HCT116 (cell line): ENCODE measurements around the gene SH3D19. TPM values are rescaled to one million over a fixed set of nuclear protein-coding genes. Genes with fewer than 3 reads are reported as not detected.

Experiments
- ATAC-seq: fragments of 200-7000 bp; cut with Tn5 transposase; 2 replicates; pipeline ENCODE4 v1.9.1; 2020; ENCODE audit warnings: mild to moderate bottlenecking, moderate library complexity
- BruUV-seq: library from RNA; stranded (reverse); fragments of 400-500 nt; replicated peaks from 2 replicates; lab custom pipeline; 2021; lab: Mats Ljungman, UMichigan
- CTCF ChIA-PET: fragments of 300-600 bp; sonication (Branson Sonifier 250); formaldehyde crosslinking; loops from one replicate; lab custom pipeline; 2021; ENCODE audit warnings: antibody characterized with exemption; lab: Charles Lee
- POLR2A ChIA-PET: fragments of 300-600, 350-600 bp; sonication (Branson Sonifier 250); formaldehyde crosslinking; loops from one replicate; lab custom pipeline; 2021; ENCODE audit warnings: antibody characterized with exemption; lab: Charles Lee
- RAD21 ChIA-PET, 2 experiments: fragments of 300-600 bp; sonication (Branson Sonifier 250); formaldehyde crosslinking; loops; one replicate each; lab custom pipeline; 2023; ENCODE audit warnings: low total read pairs in 2 of 2; ENCODE audit not compliant: uncharacterized antibody in 2 of 2, unreplicated experiment in 2 of 2, low non-redundant PET in 1 of 2; lab: Charles Lee
- DNase-seq: peaks from one replicate; pipeline ENCODE4 v3.0.0-alpha.2; 2010; ENCODE audit warnings: low read depth, low spot score
- H2AFZ ChIP-seq: fragments of 200-600 bp; shearing (Covaris generic), sonication (generic); 2 replicates; pipeline ENCODE4 v1.6.1; 2017; ENCODE audit warnings: low read depth, mixed run types, mixed read lengths, antibody characterized with exemption, low read length; ENCODE audit not compliant: poor library complexity, severe bottlenecking
- H3K27ac ChIP-seq: 2 replicates; pipeline ENCODE4 v1.5.1; 2012; ENCODE audit warnings: low read depth, low read length
- H3K27me3 ChIP-seq: fragments of 200-600 bp; sonication (generic); 2 replicates; pipeline ENCODE4 v1.6.1; 2016; ENCODE audit warnings: mixed run types, low read length, mixed read lengths; ENCODE audit not compliant: insufficient read depth
- H3K36me3 ChIP-seq, 2 experiments: fragments of 200-500 bp in 1 of 2; fragments of 200-600 bp in 1 of 2; sonication (Bioruptor generic) in 1 of 2; sonication (generic) in 1 of 2; 2 replicates each; pipeline versions ENCODE4 v1.5.1 to v1.6.1; 2014 to 2016; ENCODE audit warnings: low read length in 2 of 2, inconsistent platforms in 1 of 2, mixed read lengths in 1 of 2, mixed run types in 1 of 2; ENCODE audit not compliant: insufficient read depth in 2 of 2, control insufficient read depth in 1 of 2
- H3K4me1 ChIP-seq, 2 experiments: fragments of 200-600 bp in 1 of 2; sonication (generic) in 1 of 2; 2 replicates each; pipeline versions ENCODE4 v1.5.1 to v1.6.1; 2012 to 2017; ENCODE audit warnings: low read length in 2 of 2, inconsistent platforms in 1 of 2, mild to moderate bottlenecking in 1 of 2, mixed read lengths in 1 of 2, mixed run types in 1 of 2, moderate library complexity in 1 of 2; ENCODE audit not compliant: insufficient read depth in 2 of 2, control insufficient read depth in 1 of 2
- H3K4me2 ChIP-seq: fragments of 200-600 bp; sonication (generic); 2 replicates; pipeline ENCODE4 v1.6.1; 2017; ENCODE audit warnings: mixed run types, low read length, mixed read lengths
- H3K4me3 ChIP-seq, 2 experiments: fragments of 200-600 bp in 1 of 2; sonication (generic) in 1 of 2; replicated peaks in 1 of 2; 2 replicates each; pipeline ENCODE4 v1.5.1; 2011 to 2016; ENCODE audit warnings: low read length in 2 of 2, control low read depth in 1 of 2, low read depth in 1 of 2, mild to moderate bottlenecking in 1 of 2, mixed read lengths in 1 of 2, mixed run types in 1 of 2
- H3K79me2 ChIP-seq: fragments of 200-600 bp; sonication (generic); 2 replicates; pipeline ENCODE4 v1.6.1; 2017; ENCODE audit warnings: mild to moderate bottlenecking, mixed run types, low read length, moderate library complexity, mixed read lengths; ENCODE audit not compliant: insufficient read depth
- H3K9ac ChIP-seq: fragments of 200-600 bp; sonication (generic); 2 replicates; pipeline ENCODE4 v1.6.1; 2016; ENCODE audit warnings: low read length, mixed read lengths
- H3K9me2 ChIP-seq: fragments of 200-600 bp; sonication (generic), shearing (Covaris generic); 2 replicates; pipeline ENCODE4 v1.6.1; 2017; ENCODE audit warnings: mixed run types, mild to moderate bottlenecking, moderate library complexity; ENCODE audit not compliant: insufficient read depth
- H3K9me3 ChIP-seq, 2 experiments: fragments of 200-500 bp in 1 of 2; fragments of 200-600 bp in 1 of 2; sonication (Bioruptor generic) in 1 of 2; sonication (generic) in 1 of 2; 2 replicates each; pipeline ENCODE4 v1.6.1; 2014 to 2017; ENCODE audit warnings: low read length in 2 of 2, mixed read lengths in 2 of 2, inconsistent platforms in 1 of 2, low read depth in 1 of 2, mild to moderate bottlenecking in 1 of 2, mixed run types in 1 of 2, moderate library complexity in 1 of 2; ENCODE audit not compliant: control insufficient read depth in 1 of 2, insufficient read depth in 1 of 2
- H4K20me1 ChIP-seq: fragments of 200-600 bp; sonication (generic), shearing (Covaris generic); 2 replicates; pipeline ENCODE4 v1.6.1; 2017; ENCODE audit warnings: mixed run types, mild to moderate bottlenecking, moderate library complexity; ENCODE audit not compliant: insufficient read depth
- CBX3 ChIP-seq: IDR thresholded peaks from 2 replicates; pipeline ENCODE4 v1.6.1; 2012; ENCODE audit warnings: low read depth
- CEBPB ChIP-seq: IDR thresholded peaks from 2 replicates; pipeline ENCODE4 v1.6.1; 2012; ENCODE audit warnings: low read depth
- EGR1 ChIP-seq: IDR thresholded peaks from 2 replicates; pipeline ENCODE4 v1.6.1; 2012; ENCODE audit warnings: low read depth
- EZH2 ChIP-seq: fragments of 200-600 bp; sonication (generic); IDR thresholded peaks from 2 replicates; pipeline ENCODE4 v1.6.1; 2017; ENCODE audit warnings: antibody characterized with exemption, mixed run types
- JUND ChIP-seq: IDR thresholded peaks from 2 replicates; pipeline ENCODE4 v1.6.1; 2012
- SIN3A ChIP-seq: IDR thresholded peaks from 2 replicates; pipeline ENCODE4 v1.6.1; 2012; ENCODE audit warnings: low read depth
- SP1 ChIP-seq: IDR thresholded peaks from 2 replicates; pipeline ENCODE4 v1.6.1; 2012; ENCODE audit warnings: low read depth
- SRF ChIP-seq: IDR thresholded peaks from 2 replicates; pipeline ENCODE4 v1.6.1; 2012; ENCODE audit warnings: low read depth
- TCF7L2 ChIP-seq: IDR thresholded peaks from 2 replicates; pipeline ENCODE4 v1.7.0; 2011; ENCODE audit warnings: borderline replicate concordance, inconsistent platforms; ENCODE audit not compliant: insufficient read depth, insufficient read length; ENCODE audit errors: extremely low read depth
- ZNF274 ChIP-seq: fragments of 200-500 bp; sonication (Bioruptor generic); IDR thresholded peaks from 2 replicates; pipeline ENCODE4 v1.6.1; 2014; ENCODE audit warnings: mild to moderate bottlenecking, low read depth, low read length, inconsistent platforms
- intact Hi-C: fragments of 100-400 bp; cut with micrococcal nuclease; formaldehyde crosslinking; loops from 2 replicates; pipeline ENCODE4 v1.10.0; 2022
- total RNA-seq: library from RNA; stranded (reverse); gene quantifications from one replicate; pipeline ENCODE4 v1.2.1, GENCODE V29; 2021; ENCODE audit not compliant: unreplicated experiment
- TF ChIP-seq, protein P1 (sequence below): IDR thresholded peaks from 2 replicates; pipeline ENCODE4 v1.6.1; 2012
- TF ChIP-seq, protein P2 (sequence below): IDR thresholded peaks from 2 replicates; pipeline ENCODE4 v1.6.1; 2011; ENCODE audit warnings: mild to moderate bottlenecking, low read length, moderate library complexity; ENCODE audit not compliant: insufficient replicate concordance; ENCODE audit errors: extremely low read depth
- TF ChIP-seq, protein P3 (sequence below), 3 experiments: fragments of 200-600 bp in 1 of 3; sonication (generic) in 1 of 3; IDR thresholded peaks in 2 of 3; conservative IDR thresholded peaks in 1 of 3; 2 replicates each; pipeline ENCODE4 v1.5.1; 2012 to 2017; ENCODE audit warnings: low read depth in 2 of 3, low read length in 2 of 3, antibody characterized with exemption in 1 of 3, borderline replicate concordance in 1 of 3, control low read depth in 1 of 3, mild to moderate bottlenecking in 1 of 3, mixed read lengths in 1 of 3, mixed run types in 1 of 3, moderate library complexity in 1 of 3; ENCODE audit not compliant: insufficient read depth in 1 of 3
- TF ChIP-seq, protein P4 (sequence below): IDR thresholded peaks from 2 replicates; pipeline ENCODE4 v1.6.1; 2012

Gene SH3D19
- total RNA-seq, 1 experiment from 2014 or later: 37.5 TPM

DNA sequence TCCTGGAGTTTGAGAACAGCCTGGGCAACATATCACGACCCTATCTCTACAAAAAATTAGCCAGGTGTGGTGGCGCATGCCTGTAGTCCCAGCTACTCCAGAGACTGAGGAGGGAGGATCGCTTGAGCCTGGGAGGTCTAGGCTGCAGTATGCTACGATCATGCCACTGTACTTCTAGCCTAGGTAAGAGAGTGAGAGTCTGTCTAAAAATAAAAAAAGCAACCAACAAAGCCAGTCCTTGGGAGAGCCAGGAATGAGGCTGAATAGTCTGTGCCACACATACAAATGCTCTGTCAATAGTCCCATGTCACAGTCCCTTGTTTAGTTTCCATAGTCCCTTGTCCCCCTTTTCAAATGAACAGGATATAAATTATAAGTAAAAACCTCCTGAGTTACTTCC is 67.7 kb downstream of the SH3D19 start (continued):
- TF ChIP-seq CEBPB (no peak), EZH2 (no peak), JUND (no peak), SRF (no peak)
- TF ChIP-seq, protein P1, sequence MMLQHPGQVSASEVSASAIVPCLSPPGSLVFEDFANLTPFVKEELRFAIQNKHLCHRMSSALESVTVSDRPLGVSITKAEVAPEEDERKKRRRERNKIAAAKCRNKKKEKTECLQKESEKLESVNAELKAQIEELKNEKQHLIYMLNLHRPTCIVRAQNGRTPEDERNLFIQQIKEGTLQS: no peak
- TF ChIP-seq, protein P2, sequence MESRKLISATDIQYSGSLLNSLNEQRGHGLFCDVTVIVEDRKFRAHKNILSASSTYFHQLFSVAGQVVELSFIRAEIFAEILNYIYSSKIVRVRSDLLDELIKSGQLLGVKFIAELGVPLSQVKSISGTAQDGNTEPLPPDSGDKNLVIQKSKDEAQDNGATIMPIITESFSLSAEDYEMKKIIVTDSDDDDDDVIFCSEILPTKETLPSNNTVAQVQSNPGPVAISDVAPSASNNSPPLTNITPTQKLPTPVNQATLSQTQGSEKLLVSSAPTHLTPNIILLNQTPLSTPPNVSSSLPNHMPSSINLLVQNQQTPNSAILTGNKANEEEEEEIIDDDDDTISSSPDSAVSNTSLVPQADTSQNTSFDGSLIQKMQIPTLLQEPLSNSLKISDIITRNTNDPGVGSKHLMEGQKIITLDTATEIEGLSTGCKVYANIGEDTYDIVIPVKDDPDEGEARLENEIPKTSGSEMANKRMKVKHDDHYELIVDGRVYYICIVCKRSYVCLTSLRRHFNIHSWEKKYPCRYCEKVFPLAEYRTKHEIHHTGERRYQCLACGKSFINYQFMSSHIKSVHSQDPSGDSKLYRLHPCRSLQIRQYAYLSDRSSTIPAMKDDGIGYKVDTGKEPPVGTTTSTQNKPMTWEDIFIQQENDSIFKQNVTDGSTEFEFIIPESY: no peak
- TF ChIP-seq, protein P3, sequence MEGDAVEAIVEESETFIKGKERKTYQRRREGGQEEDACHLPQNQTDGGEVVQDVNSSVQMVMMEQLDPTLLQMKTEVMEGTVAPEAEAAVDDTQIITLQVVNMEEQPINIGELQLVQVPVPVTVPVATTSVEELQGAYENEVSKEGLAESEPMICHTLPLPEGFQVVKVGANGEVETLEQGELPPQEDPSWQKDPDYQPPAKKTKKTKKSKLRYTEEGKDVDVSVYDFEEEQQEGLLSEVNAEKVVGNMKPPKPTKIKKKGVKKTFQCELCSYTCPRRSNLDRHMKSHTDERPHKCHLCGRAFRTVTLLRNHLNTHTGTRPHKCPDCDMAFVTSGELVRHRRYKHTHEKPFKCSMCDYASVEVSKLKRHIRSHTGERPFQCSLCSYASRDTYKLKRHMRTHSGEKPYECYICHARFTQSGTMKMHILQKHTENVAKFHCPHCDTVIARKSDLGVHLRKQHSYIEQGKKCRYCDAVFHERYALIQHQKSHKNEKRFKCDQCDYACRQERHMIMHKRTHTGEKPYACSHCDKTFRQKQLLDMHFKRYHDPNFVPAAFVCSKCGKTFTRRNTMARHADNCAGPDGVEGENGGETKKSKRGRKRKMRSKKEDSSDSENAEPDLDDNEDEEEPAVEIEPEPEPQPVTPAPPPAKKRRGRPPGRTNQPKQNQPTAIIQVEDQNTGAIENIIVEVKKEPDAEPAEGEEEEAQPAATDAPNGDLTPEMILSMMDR (IDR thresholded peaks at IDR 0.05 in 2 of 3, conservative IDR thresholded peaks at IDR 0.05 in 1 of 3; ENCODE audit: borderline replicate concordance in 1 of 3, insufficient read depth in 1 of 3, low read depth in 2 of 3, low read length in 2 of 3): no peak

DNA sequence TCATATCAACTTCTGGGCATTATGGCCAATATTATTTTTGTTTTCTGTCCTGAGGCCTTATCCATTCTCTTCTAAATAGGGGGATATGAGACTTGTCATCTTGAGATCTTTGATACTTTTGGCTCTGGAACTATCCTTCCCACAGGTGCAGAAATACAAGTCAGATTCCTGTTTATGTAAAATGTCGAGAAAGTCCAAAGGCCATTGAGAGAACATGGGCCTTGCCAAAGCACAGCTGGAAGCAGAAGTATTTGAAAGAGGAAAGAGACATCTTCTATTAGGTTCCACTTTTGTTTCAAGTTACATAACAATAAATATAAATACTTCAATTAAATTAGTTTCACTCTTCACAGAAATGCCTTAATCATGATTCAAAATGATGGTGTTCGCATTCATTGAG is 69.3 kb downstream of the SH3D19 start:
- Histone ChIP-seq H3K9me3 (no peaks in the 10 kb centered on the region), H2AFZ (no peak overlapping the region), H3K36me3 (no peaks in the 10 kb centered on the region; a peak in 1 of 4 replicates), H3K4me1 (peaks cover 0 to 16% of the 10 kb centered on the region in 2 experiments; a peak in 1 of 4 replicates), H3K27ac (no peak overlapping the region), H3K4me2 (no peak overlapping the region), H3K9me2 (no peaks in the 10 kb centered on the region), H3K27me3 (no peaks in the 10 kb centered on the region), H4K20me1 (no peaks in the 10 kb centered on the region), H3K4me3 (no peak overlapping the region), H3K9ac (no peak overlapping the region), H3K79me2 (peaks cover 8% of the 10 kb centered on the region; the same call in 1 of the 2 replicates)
- ChIA-PET RAD21 (no interaction called here), POLR2A (no interaction called here), CTCF (no interaction called here)
- DNase-seq (no peak), ATAC-seq (no peak)
- BruUV-seq: no TSS peak
- intact Hi-C loops: no loop called here
- TF ChIP-seq SRF (no peak), SIN3A (no peak), ZNF274 (no peak), EGR1 (no peak), SP1 (no peak), CBX3 (no peak), EZH2 (no peak), TCF7L2 (no peak)
- TF ChIP-seq, protein P4, sequence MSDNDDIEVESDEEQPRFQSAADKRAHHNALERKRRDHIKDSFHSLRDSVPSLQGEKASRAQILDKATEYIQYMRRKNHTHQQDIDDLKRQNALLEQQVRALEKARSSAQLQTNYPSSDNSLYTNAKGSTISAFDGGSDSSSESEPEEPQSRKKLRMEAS: no peak
- TF ChIP-seq, protein P2: no peak
- TF ChIP-seq, protein P3 (IDR thresholded peaks at IDR 0.05 in 2 of 3, conservative IDR thresholded peaks at IDR 0.05 in 1 of 3; ENCODE audit: borderline replicate concordance in 1 of 3, insufficient read depth in 1 of 3, low read depth in 2 of 3, low read length in 2 of 3): no peak
- TF ChIP-seq, protein P1: no peak
